ENCODE results near the gene UBE2I.

The UBE2I gene

DNA sequence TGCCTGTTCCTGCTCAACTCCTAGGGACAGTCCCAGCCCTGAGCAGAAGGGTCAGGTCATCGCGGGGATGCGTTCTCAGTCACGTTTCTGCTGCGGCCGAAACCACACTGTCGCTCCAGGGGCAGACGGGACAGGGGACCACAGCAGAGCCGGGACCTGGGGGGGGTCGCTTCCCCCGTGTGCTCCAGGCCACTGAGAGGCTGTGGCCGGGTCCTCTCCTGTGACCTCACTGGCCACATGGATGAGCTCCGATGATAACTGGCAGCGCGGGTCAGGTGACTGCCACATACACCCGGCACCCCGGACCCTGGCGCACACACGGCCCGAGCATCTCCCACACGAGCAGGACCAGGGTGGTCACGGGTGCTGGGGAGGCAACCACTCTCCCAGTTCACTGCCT, 55.1 kb downstream of the UBE2I start:
- DNase-seq = peak; percentile 29

DNA sequence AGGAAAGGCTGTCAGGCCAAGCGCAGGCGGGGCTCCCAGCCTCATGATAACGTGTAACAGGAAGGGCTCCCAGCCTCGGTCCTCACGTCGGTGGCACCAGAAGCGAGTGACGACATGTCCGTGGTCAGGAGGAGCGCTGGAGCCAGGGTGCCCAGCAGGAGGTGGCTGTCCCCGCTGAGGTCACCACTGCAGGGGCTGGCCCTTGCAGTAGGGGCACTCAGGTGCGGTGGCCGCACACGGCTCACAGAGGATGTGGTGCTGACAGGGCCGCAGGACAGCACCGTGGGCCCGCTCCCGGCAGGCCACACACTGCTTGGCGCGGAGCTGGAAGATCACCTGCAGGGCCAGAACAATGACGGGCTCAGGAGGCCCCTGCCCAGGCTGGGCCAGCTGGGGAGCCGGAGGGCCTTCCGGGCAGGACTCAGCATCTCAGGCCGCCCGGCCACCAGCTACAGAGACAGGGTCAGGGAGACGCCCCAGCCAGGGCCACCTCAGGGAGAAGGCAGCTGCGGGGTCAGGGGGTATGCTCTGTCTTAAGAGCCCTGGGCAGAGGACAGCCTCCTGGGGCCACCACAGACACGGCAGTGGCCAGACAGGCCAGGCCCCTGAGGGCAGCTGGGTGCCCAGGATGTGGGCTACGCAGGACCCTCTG, 56.8 kb downstream of the UBE2I start:
- DNase-seq = peak; percentile 30

DNA sequence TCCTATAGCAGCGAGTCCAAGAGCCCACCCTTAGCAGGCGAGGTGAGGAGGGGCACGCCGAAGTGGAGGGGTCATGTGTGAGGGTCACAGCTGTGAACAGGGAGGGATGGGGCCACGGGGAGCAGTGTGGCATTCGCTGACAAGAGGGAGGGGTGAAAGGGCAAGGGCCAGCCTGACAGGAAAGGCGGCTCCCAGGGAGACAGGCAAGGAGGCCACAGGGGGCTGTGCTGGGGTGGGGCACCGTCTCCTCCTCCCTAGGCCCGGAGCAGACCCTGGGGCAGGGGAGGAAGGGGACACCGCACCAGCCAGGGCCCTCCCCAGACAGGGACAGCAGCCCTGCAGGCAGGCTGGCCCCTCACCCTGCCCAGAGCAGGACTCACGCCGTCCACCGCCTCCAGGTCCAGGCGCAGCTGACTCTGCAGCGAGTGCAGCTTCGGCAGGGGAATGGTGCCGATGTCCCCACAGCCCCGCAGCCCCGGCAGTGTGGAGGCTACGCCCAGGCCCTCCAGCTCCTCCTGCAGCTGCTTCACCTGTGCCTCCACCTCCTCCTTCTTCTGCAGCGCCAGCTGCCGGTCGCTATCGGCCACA, 57.4 kb downstream of the UBE2I start:
- DNase-seq = peak; percentile 94

- DNase-seq = peak; percentile 98
These were observed 58.2 kb downstream of the UBE2I start for GRCh38 chr16:1367486-1368174.

DNA sequence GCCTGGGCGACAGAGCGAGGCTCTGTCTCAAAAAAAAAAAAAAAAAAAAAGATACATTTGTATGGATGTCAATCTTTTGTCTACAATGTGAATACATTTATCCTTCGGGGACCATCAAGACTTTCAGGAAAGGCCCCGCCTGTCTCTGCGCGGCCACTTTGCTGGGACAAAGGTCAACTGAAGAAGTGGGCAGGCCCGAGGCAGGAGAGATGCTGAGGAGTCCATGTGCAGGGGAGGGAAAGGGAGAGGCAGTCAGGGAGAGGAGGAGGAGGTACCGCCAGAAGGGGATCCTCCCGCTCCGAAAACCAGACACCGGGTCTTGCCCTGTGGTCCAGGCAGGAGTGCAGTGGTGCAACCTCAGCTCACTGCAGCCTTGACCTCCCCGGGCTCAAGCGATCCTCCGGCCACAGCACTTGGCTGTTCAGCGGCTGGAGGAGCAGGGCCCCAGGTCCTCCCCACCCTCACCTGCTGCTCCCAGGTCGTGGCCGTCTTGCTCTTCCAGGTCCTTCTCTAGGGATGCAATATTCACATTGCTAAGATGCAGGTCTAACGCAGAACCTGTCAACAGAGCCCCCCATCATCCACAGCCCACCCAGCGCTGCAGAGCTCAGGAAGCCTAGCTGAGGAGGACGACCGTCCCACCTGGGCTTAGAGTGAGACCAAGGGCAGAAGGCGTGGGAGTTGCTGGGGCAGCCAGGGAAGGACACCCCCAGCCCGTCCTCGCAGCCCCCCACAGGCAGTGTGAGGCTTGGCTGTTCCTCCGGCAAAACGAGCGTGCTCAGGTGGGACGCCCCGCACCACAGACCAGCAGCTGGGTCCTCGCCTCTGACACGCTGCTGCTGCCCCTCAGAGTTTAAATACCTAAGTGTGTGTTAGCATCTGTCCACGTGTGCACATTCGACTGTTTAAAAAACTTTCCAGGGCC, 61.9 kb downstream of the UBE2I start:
- no peak for DNase-seq

GRCh38 chr16:1372292-1372950, 63.0 kb downstream of the UBE2I start:
- no peak for DNase-seq

DNA sequence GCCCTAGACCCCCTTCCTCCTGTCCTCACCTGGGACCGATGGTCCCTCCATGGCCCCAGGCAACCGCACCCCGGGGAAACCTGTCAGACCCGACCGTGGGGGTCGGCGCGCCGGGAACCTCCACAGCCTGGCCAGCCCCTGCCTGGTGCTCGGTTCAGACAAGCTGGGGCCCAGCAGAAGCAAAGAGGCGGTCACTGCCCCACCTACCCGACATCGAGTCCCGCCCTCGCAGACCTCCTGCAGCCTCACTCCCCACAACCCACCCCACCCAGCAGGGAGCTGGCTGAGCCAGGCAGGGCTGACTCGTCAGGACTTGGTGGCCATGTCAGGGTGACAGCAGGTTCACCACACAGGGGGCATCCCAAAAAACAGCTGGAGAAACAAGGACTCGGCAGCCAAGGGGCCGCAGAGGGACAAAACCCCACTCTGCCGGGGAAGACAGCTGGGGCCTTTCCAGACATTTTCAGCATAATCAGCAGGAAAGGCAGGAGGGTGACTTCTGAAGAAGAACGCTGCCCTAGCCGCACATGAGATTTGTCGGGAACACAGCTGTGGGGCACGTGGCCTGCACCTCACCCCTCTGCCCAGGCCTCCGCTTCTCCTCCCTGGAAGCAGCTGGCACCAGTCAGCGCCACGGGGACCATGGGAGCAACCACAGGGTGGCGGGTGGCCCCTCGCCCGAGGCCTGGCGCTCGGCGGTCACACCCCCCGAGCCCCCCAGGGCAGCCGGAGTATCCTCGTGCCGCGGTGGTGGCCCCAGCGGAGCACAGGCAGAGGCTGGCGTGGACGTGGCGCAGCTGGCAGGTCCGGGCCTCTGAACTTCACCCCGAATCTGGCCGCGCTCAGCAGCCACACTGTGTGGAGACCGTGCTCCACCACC, 65.2 kb downstream of the UBE2I start:
- DNase-seq = no peak

GRCh38 chr16:1375298-1375640, 65.8 kb downstream of the UBE2I start:
- no peak for DNase-seq

DNA sequence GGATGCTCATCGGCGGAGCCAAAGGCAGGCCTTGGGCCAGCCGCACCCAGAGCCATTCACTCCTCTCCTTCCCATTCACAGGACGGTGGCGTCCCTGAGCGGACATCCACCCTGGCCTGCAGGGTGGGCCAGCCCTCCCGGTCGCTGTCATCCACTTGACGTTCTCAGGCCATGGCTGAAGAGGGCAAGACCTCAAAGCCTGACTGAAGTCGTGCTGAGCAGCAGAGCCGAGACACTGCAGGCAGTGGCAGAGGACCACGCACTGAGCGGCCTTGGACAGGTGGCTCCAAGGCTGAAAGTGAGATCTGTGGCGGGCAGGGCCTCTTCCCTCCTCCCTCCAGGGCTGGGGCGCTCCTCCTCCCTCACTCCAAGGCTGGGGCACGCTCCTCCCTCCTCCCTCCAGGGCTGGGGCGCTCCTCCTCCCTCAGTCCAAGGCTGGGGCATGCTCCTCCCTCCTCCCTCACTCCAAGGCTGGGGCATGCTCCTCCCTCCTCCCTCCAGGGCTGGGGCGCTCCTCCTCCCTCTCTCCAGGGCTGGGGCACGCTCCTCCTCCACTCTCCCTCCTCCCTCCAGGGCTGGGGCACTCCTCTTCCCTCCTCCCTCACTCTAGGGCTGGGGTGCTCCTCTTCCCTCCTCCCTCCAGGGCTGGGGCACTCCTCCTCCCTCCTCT, 66.4 kb downstream of the UBE2I start:
- DNase-seq = no peak
